SK-N-MC (cell line): ENCODE results near the gene CINP.

ENCODE experiments used
- EZH2 ChIP-seq: fragments of 200-600 bp; sonication (generic); IDR thresholded peaks from one replicate; pipeline ENCODE4 v1.6.1; 2017; ENCODE audit warnings: antibody characterized with exemption
- FOXP2 ChIP-seq: optimal IDR thresholded peaks from 2 replicates; pipeline ENCODE3; 2011; ENCODE audit warnings: mild to moderate bottlenecking, moderate library complexity; ENCODE audit not compliant: insufficient read depth; ENCODE audit errors: extremely low read length, control extremely low read depth
- POLR2AphosphoS5 ChIP-seq: IDR thresholded peaks from 2 replicates; pipeline ENCODE4 v1.6.1; 2012; ENCODE audit warnings: mild to moderate bottlenecking, low read depth, low read length, borderline replicate concordance

DNA sequence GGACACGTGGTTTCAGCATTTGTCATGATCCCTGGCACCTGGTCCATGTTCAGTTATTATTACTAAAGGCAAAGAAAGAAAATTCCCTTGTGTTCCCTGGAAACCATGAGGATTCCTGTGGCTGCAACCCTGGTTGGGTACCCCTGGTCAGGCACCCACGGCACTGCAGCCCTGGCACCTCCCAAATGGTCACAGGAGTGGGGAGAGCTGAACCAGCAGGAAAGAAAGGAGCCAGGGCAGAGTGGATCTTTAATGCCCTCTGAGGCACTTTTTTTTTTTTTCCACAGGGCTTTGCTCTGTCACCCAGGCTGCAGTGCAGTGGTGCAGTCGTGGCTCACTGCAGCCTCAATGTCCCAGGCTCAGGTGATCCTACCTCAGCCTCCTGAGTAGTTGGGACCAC, 17.5 kb downstream of the CINP start:
- TF ChIP-seq EZH2: no peak
- TF ChIP-seq POLR2AphosphoS5: no peak
- no peak for TF ChIP-seq FOXP2
